ENCODE data around the gene SRGAP1. TPM values are rescaled to one million over a fixed set of nuclear protein-coding genes. Genes with fewer than 3 reads are reported as not detected.
"Not testable (repeated sequence)": the region's sequence is repeated elsewhere in the genome, so short reads cannot be mapped to it uniquely, and the experiment has no call there.

SRGAP1 gene
- total RNA-seq, 2 donors from 2014 or later = 0.06 to 0.29 TPM

DNA sequence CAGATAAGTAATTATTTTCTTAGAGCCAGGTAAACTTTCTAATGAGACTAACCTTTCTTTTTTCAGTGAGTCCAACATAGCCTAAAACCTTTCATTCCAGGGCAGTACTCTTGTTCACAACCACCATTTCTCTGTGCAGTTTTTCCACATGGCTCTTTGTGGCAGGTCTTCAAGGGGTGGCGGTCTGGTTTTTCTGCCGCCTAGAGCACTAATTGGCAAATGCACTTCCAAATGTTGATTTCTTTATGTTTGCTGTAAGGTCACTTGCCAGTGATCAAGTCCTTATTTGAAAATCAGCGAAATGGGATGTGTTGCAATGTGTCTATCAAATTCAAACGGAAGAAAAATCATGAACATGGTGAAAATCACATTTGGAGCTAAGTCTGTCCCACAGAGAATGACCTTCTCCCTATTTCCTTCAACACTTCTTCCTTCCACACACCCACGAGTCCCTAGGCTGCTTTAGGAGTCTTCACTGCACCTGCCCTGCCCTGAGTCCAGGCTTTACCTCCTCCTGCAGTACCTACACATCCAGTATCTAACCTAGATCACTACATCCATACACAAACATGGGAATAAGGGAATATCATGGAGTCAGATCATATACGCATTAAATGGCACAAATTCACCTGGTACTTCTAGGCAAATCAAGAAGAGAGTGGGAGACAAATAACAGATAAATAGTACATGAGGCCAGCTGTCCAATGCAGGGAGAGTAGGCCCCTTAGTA, 1.9 kb downstream of the SRGAP1 start:
- ATAC-seq (replicated peaks) = no peak
- H3K27me3 Mint-ChIP-seq = peaks cover 13% of the 10 kb centered on the region
- H3K4me3 Mint-ChIP-seq = no peak overlapping the region
- H3K9me3 Mint-ChIP-seq = no peaks in the 10 kb centered on the region
- H3K36me3 Mint-ChIP-seq (ENCODE audit: low read depth) = no peaks in the 10 kb centered on the region
- H3K4me1 Mint-ChIP-seq = peaks cover 5% of the 10 kb centered on the region
- H3K27ac Mint-ChIP-seq = no peak overlapping the region

DNA sequence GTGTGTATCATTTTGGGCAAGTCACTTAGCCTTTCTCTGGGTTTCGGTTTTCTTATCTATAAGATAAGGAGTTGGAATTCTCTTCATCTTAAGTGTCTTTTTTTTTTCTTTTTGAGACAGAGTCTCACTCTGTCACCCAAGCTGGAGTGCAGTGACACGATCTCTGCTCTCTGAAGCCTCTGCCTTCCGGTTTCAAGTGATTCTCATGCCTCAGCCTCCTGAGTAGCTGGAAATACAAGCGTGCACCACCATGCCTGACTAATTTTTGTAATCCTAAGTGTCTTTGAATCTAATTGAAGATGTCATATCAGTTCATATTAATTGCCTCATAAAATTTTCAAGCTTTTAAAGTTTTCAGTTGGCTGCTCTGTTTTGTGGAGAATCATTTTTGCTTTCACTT, 4.0 kb downstream of the SRGAP1 start:
- Mint-ChIP-seq H3K27me3 (peaks cover 13% of the 10 kb centered on the region), H3K36me3 (ENCODE audit: low read depth) (no peaks in the 10 kb centered on the region), H3K27ac (no peak overlapping the region), H3K4me3 (no peak overlapping the region), H3K4me1 (peaks cover 5% of the 10 kb centered on the region), H3K9me3 (no peaks in the 10 kb centered on the region)
- no peak for ATAC-seq (replicated peaks)

DNA sequence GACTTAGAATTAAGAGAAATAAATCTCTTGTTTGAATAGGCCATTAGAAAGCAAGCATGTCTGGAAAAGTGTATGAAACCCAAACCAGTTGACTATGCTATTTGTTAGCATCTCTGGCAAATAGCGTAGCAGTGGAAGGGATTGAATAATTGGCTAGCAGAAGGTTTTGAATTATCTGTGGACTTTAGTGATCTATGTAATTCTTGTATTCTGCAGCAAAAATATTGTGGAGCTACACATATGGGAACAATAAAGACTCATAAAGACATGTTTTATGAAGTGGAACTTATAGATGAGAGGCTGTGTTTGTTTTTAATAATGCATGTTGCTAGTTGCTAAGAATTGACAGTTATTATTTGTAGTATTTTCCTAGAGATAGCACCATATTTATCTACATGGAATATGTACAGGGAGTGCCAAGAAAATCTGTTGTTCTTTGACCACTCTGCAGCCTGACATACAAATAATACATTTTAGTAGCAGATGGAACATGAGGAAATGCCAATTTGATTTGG, 4.7 kb downstream of the SRGAP1 start:
- no peaks in the 10 kb centered on the region for H3K9me3 Mint-ChIP-seq
- peaks cover 13% of the 10 kb centered on the region for H3K27me3 Mint-ChIP-seq
- ATAC-seq (replicated peaks) = no peak
- H3K4me3 Mint-ChIP-seq = no peak overlapping the region
- no peaks in the 10 kb centered on the region for H3K36me3 Mint-ChIP-seq (ENCODE audit: low read depth)
- peaks cover 5% of the 10 kb centered on the region for H3K4me1 Mint-ChIP-seq
- H3K27ac Mint-ChIP-seq = no peak overlapping the region

DNA sequence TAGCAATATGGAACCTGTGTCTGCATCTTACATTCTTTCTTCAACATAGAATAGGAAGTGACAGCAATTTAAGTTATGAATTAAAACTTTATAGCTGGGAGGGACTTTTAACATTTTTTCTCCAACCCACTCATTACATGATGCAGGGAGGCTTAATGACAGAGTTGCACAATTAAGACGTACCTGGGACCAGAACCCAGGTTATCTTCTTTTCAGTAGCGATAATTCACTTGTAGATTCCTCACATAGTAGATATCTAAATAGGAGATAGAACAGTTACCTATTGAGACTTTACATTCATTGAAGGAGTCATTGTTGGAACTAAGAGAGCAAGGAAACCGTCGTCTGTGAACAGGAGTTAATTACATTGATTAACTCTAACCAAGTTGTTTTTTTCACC, 5.1 kb downstream of the SRGAP1 start:
- peaks cover 11% of the 10 kb centered on the region for H3K27me3 Mint-ChIP-seq
- H3K27ac Mint-ChIP-seq = no peak overlapping the region
- H3K36me3 Mint-ChIP-seq (ENCODE audit: low read depth) = no peaks in the 10 kb centered on the region
- no peak overlapping the region for H3K4me3 Mint-ChIP-seq
- H3K4me1 Mint-ChIP-seq = peaks cover 2% of the 10 kb centered on the region
- no peaks in the 10 kb centered on the region for H3K9me3 Mint-ChIP-seq
- no peak for ATAC-seq (replicated peaks)

DNA sequence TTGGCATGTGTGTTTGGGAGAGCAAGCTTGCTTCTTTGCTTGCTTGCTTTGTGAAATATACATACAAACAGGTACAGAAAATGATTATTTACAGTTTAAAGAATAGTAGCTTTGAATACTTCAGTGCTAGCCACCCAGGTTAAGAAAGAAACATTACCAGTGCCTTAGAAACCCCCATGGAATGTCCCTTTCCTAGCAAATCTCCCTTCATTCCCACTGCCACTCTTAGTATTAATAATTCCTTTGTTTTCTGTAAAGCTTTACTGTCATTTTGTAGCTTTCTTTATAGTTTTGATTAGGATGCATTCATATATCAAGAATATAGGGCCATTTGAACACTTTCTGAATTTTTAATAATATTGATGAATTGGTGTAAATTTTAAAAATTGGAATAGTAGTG, 9.5 kb downstream of the SRGAP1 start:
- H3K27ac Mint-ChIP-seq = no peak overlapping the region
- no peaks in the 10 kb centered on the region for H3K9me3 Mint-ChIP-seq
- H3K27me3 Mint-ChIP-seq = peaks cover 7% of the 10 kb centered on the region
- no peaks in the 10 kb centered on the region for H3K36me3 Mint-ChIP-seq (ENCODE audit: low read depth)
- no peak overlapping the region for H3K4me3 Mint-ChIP-seq
- no peak for ATAC-seq (replicated peaks)
- no peaks in the 10 kb centered on the region for H3K4me1 Mint-ChIP-seq

DNA sequence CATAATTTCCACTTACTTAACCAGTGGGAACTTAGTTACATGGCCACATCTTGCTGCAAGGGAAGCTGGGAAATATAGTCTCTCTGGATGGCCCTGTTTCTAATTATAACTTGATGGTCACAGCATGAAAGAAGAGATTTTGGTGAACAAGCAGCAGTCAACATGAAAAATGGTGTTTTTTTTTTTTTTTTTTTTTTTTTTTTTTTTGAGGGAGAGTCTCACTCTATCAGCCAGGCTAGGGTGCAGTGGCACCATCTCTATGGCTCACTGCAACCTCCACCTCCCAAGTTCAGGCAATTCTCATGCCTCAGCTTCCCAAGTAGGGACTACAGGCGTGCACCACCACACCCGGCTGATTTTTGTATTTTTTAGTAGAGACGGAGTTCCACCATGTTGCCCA, 10.8 kb downstream of the SRGAP1 start:
- H3K27ac Mint-ChIP-seq = no peak overlapping the region
- H3K4me3 Mint-ChIP-seq = no peak overlapping the region
- H3K27me3 Mint-ChIP-seq = peaks cover 12% of the 10 kb centered on the region
- H3K36me3 Mint-ChIP-seq (ENCODE audit: low read depth) = no peaks in the 10 kb centered on the region
- ATAC-seq (replicated peaks) = no peak
- no peaks in the 10 kb centered on the region for H3K4me1 Mint-ChIP-seq
- H3K9me3 Mint-ChIP-seq = no peaks in the 10 kb centered on the region

DNA sequence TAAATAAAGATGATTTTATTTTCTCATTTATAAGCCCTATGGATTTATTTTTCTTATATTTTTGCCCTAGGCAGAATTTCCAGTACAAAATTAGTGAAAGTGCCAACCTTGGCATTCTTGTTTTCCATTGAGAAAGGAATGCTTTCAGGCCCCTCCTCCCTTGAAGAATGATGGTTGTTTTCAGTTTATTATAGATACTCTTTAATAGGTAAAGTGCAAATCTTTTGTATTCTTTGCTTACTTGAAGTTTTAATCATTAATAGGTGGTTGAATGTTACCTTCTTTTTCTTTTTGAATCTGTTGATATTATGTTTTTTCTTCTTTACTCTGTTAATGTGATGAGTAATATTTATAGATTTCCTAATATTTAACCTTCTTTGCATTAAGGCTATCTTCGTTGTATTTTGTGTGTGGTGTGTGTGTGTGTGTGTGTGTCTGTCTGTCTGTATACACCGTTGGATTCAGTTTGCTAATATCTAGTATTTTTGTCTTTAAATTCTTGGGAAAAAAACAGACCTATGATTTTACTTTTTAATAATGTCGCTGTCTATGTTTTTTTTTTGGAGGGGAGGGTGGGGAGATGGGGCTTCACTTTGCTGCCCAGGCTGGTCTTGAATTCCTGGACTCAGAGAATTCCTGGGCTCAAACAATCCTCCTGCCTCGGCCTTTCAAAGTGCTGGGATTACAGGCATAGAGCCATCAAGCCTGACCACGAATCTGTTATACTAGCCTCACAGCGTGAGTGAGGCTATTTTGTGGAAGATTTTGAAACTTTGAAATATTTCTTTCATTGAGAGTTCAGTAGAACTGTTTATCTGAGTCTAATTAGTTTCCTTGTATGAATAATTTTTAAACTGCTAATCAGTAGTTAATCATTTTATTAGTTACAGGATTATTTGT, 13.5 kb downstream of the SRGAP1 start:
- no peaks in the 10 kb centered on the region for H3K9me3 Mint-ChIP-seq
- no peak for ATAC-seq (replicated peaks)

DNA sequence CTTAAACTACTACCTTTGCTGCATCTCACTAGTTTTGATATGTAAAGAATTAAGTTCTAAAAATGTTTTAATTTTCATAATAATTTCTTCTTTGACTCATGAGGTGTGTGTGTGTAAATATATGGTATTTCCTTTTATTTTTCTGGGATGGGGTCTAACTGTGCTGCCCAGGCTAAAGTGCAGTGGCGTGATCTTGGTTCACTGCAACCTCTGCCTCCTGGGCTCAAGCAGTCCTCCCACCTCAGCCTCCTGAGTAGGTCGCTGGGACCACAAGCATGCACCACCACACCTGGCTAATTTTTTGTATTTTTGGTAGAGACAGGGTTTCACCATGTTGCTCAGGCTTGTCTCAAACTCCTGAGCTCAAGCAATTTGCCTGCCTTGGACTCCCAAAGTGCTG, 15.4 kb downstream of the SRGAP1 start:
- not testable (repeated sequence) for H3K36me3 Mint-ChIP-seq (ENCODE audit: low read depth); H3K9me3 Mint-ChIP-seq

More for the DNA sequence above, 13.5 kb downstream of the SRGAP1 start:
- no peaks in the 10 kb centered on the region for H3K4me1 Mint-ChIP-seq
- no peaks in the 10 kb centered on the region for H3K36me3 Mint-ChIP-seq (ENCODE audit: low read depth)
- no peak overlapping the region for H3K27ac Mint-ChIP-seq
- no peak overlapping the region for H3K4me3 Mint-ChIP-seq
- H3K27me3 Mint-ChIP-seq = peaks cover 15% of the 10 kb centered on the region

DNA sequence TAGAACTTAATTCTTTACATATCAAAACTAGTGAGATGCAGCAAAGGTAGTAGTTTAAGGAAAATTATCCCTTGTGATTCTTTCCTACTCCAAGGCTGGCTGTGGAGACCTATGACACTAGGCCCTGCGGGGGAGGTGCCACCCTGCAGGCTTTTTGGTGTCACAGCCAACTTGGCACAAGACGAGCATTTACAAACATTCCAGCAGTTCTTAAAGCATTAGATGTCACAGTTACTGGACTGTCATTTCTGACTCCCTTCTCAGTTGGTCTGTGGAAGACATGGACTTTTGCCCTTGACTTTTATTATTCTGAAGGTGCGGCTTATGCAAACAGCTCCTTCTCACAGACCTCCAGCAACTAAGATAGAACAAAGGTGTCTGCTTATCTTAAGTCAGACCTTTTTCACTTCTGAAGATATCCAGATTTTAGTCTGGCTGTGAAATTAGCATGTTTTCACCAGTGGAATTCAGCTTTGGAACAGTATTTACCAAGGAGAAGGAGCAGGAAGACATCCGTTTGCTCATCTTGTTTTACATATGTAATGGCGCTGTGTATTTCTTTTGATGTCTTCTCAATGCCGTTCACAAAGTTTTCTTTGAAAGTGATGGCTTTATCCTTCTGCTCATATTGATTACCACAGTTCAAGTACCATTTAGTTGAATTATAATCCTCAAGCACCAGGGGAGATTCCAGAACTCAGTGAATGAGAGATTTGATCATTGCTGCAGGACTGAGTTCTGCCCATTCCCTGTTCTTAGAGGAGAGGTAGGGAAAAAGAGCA, 17.9 kb downstream of the SRGAP1 start:
- no peaks in the 10 kb centered on the region for H3K36me3 Mint-ChIP-seq (ENCODE audit: low read depth)
- H3K27me3 Mint-ChIP-seq = peaks cover 8% of the 10 kb centered on the region
- H3K27ac Mint-ChIP-seq = no peak overlapping the region
- H3K4me3 Mint-ChIP-seq = no peak overlapping the region
- no peaks in the 10 kb centered on the region for H3K4me1 Mint-ChIP-seq
- ATAC-seq (replicated peaks) = no peak
- H3K9me3 Mint-ChIP-seq = no peaks in the 10 kb centered on the region

More for the DNA sequence above, 15.4 kb downstream of the SRGAP1 start:
- peaks cover 15% of the 10 kb centered on the region for H3K27me3 Mint-ChIP-seq
- ATAC-seq (replicated peaks); H3K4me1 Mint-ChIP-seq; H3K27ac Mint-ChIP-seq; H3K4me3 Mint-ChIP-seq: not testable (repeated sequence)

DNA sequence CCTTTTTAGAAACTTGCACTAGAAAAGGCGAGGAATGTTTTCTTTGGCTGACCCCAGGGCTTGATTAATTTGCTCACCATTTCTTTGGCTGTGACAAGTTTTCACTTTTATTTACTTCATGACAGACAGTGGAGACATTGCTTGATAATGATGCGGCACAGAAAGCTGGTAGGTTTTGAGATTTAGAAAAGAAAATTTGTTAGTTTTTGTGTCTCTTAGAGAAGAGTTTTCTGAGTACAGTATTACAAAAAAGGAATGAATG, 18.4 kb downstream of the SRGAP1 start:
- no peak for ATAC-seq (replicated peaks)
- H3K27ac Mint-ChIP-seq = no peak overlapping the region
- H3K4me1 Mint-ChIP-seq = no peaks in the 10 kb centered on the region
- H3K9me3 Mint-ChIP-seq = no peaks in the 10 kb centered on the region
- no peaks in the 10 kb centered on the region for H3K36me3 Mint-ChIP-seq (ENCODE audit: low read depth)
- H3K4me3 Mint-ChIP-seq = no peak overlapping the region
- H3K27me3 Mint-ChIP-seq = peaks cover 8% of the 10 kb centered on the region

DNA sequence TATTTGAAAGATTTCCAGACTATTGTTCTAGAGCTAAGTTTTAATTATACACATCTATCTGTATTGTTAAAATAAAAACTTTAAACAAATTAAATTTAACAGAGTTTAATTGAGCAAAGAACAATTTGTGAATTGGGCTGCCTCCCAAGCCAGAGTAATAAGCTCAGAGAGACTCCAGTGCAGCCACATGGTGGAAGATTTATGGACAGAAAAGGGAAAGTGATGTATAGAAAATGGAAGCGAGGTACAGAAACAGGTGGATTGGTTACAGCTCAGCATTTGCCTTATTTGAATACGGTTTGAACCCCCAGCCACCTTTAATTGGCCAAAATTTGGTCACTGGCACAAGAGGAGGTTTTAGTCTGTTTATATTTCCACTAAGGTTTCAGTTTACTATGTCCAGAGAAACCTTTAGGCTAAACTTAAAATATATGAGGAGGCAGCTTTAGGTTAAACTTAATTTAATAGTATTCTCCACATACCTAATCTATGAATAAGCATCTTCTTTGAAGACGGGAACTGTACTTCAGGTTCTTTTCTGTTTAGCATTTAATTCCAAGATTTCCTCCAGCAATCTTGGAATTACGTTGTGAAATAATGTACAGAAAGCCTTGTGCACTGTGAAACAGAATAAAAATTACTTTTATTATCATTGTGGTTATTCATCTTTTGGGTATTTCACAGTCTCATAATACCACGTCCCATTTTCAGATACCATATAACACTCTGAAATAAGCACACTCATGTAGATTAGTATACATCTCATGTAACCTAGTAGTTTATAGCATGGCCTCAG, 19.4 kb downstream of the SRGAP1 start:
- Mint-ChIP-seq H3K27ac (no peak overlapping the region), H3K4me3 (no peak overlapping the region), H3K4me1 (no peaks in the 10 kb centered on the region), H3K27me3 (peaks cover 14% of the 10 kb centered on the region), H3K9me3 (no peaks in the 10 kb centered on the region), H3K36me3 (ENCODE audit: low read depth) (no peaks in the 10 kb centered on the region)
- ATAC-seq (replicated peaks) = no peak

DNA sequence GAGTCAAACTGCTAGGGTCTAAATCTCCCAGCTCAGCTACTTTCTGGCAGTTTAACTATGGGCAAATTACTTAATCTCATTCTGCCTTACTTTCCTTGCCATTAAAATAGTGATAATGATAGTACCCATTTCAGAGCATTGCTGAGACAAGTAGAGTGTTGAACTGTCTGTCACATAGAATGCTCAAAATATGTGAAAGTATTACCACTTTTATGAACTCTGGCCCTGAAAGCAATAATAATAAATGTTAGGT, 19.9 kb downstream of the SRGAP1 start:
- no peak overlapping the region for H3K27ac Mint-ChIP-seq
- peaks cover 12% of the 10 kb centered on the region for H3K27me3 Mint-ChIP-seq
- H3K4me3 Mint-ChIP-seq = no peak overlapping the region
- no peak for ATAC-seq (replicated peaks)
- no peaks in the 10 kb centered on the region for H3K9me3 Mint-ChIP-seq
- H3K4me1 Mint-ChIP-seq = no peaks in the 10 kb centered on the region
- no peaks in the 10 kb centered on the region for H3K36me3 Mint-ChIP-seq (ENCODE audit: low read depth)

DNA sequence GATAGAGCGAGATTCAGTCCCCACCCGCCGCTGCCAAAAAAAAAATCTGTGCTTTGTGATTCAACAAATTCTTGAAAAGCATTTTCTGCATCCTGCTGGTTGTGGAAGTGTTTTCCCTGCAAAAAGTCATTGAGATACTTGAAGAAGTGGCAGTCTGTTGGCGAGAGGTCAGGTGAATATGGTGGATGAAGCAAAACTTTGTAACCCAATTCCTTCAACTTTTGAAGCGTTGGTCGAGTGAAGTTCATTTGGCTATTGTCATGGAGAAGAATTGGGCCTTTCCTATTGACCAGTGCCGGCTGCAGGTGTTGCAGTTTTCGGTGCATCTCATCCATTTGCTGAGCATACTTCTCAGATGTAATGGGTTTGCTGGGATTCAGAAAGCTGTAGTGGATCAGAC, 20.9 kb downstream of the SRGAP1 start:
- H3K27ac Mint-ChIP-seq = no peak overlapping the region
- no peak overlapping the region for H3K4me3 Mint-ChIP-seq
- no peaks in the 10 kb centered on the region for H3K9me3 Mint-ChIP-seq
- no peaks in the 10 kb centered on the region for H3K4me1 Mint-ChIP-seq
- ATAC-seq (replicated peaks) = no peak
- peaks cover 8% of the 10 kb centered on the region for H3K27me3 Mint-ChIP-seq
- no peaks in the 10 kb centered on the region for H3K36me3 Mint-ChIP-seq (ENCODE audit: low read depth)

DNA sequence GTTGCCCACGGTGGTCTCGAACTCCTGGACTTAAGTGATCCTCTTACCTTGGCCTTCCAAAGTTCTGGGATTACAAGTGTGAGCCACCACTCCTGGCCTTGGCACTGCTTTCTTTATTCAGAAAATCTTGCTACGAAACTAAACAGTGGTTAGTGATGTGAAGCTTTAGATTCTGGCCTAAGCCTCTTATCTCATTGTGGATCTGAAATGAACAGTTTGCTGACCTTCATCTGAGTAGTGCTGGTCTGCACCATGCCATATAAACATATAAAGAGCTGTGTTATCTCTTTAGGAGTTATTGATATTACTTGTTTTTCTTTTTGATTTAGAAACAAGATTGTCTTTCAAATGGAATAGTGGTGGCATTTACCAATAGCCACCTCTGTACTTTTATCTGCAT, 22.6 kb downstream of the SRGAP1 start:
- Mint-ChIP-seq H3K27ac (no peak overlapping the region), H3K4me1 (no peaks in the 10 kb centered on the region), H3K27me3 (peaks cover 11% of the 10 kb centered on the region), H3K9me3 (no peaks in the 10 kb centered on the region), H3K4me3 (no peak overlapping the region), H3K36me3 (ENCODE audit: low read depth) (no peaks in the 10 kb centered on the region)
- no peak for ATAC-seq (replicated peaks)
